K562 (cell line): ENCODE results near the gene DPYSL4. TPM values are rescaled to one million over a fixed set of nuclear protein-coding genes. Genes with fewer than 3 reads are reported as not detected.

Experiments
- ATAC-seq: fragments of 200-7000 bp; cut with Tn5 transposase; 3 replicates; pipeline ENCODE4 v1.9.1; 2020; ENCODE audit warnings: moderate library complexity
- BruUV-seq: library from RNA; stranded (reverse); fragments of 400-500 nt; replicated peaks from 2 replicates; lab custom pipeline; 2021; lab: Mats Ljungman, UMichigan
- CTCF ChIA-PET: fragments of 300-600 bp; formaldehyde crosslinking; extraction: SDS; loops from one replicate; lab custom pipeline; 2021; ENCODE audit warnings: low intra/inter-chr PET ratio; lab: Yijun Ruan, JAX
- POLR2A ChIA-PET: fragments of 300-600, 350-650 bp; sonication (Branson Sonifier 250); formaldehyde crosslinking; extraction: SDS; loops from one replicate; lab custom pipeline; 2021; ENCODE audit warnings: antibody characterized with exemption, inconsistent platforms; lab: Yijun Ruan, JAX
- DNase-seq, 4 experiments: peaks; one replicate each; pipeline versions ENCODE4 v3.0.0 to v3.0.0-alpha.2; 2011 to 2018; ENCODE audit warnings: low spot score in 3 of 4, mixed read lengths in 3 of 4; ENCODE audit errors: extremely low read depth in 1 of 4
- FAIRE-seq: peaks from 2 replicates; lab custom pipeline; 2011; peaks lifted over from hg19 to GRCh38; lab: Jason Lieb, UNC
- H2AFZ ChIP-seq: 2 replicates; pipeline ENCODE4 v1.6.0; 2011; ENCODE audit warnings: low read depth, low read length, control low read depth, inconsistent platforms
- H3K27ac ChIP-seq: fragments of 200-600 bp; 3 replicates; pipeline ENCODE4 v1.8.0; 2011; ENCODE audit warnings: low read depth, mild to moderate bottlenecking, control low read depth, inconsistent platforms, low read length, moderate library complexity, mixed read lengths; ENCODE audit errors: extremely low read depth
- H3K27me3 ChIP-seq, 2 experiments: fragments of 300-600 bp in 1 of 2; 2 replicates in 1 of 2; 3 replicates in 1 of 2; pipeline versions ENCODE4 v1.6.0 to v1.8.0; 2011; ENCODE audit warnings: inconsistent platforms in 2 of 2, low read length in 2 of 2, mild to moderate bottlenecking in 1 of 2, mixed read lengths in 1 of 2, moderate library complexity in 1 of 2; ENCODE audit not compliant: control insufficient read depth in 2 of 2, insufficient read depth in 2 of 2
- H3K36me3 ChIP-seq: fragments of 300-600 bp; 3 replicates; pipeline ENCODE4 v1.8.0; 2011; ENCODE audit warnings: mild to moderate bottlenecking, low read length, inconsistent platforms; ENCODE audit not compliant: control insufficient read depth, insufficient read depth
- H3K4me1 ChIP-seq, 2 experiments: fragments of 200-600 bp in 1 of 2; replicated peaks in 1 of 2; 2 replicates in 1 of 2; 3 replicates in 1 of 2; pipeline versions ENCODE4 v1.5.1 to v1.8.0; 2011; ENCODE audit warnings: inconsistent platforms in 2 of 2, low read length in 2 of 2, mild to moderate bottlenecking in 1 of 2, mixed read lengths in 1 of 2, moderate library complexity in 1 of 2; ENCODE audit not compliant: control insufficient read depth in 2 of 2, insufficient read depth in 2 of 2
- H3K4me2 ChIP-seq: 2 replicates; pipeline ENCODE4 v1.6.1; 2011; ENCODE audit warnings: low read length, control low read depth, inconsistent platforms, mixed read lengths; ENCODE audit not compliant: insufficient read depth
- H3K4me3 ChIP-seq: fragments of 200-600 bp; sonication (generic), shearing (Covaris generic); 2 replicates; pipeline ENCODE4 v1.5.1; 2016; ENCODE audit warnings: control low read depth, inconsistent platforms
- H3K79me2 ChIP-seq: fragments of 200-600 bp; 3 replicates; pipeline ENCODE4 v1.8.0; 2011; ENCODE audit warnings: low read length, inconsistent platforms; ENCODE audit not compliant: control insufficient read depth, insufficient read depth
- H3K9ac ChIP-seq, 2 experiments: 2 replicates each; pipeline versions ENCODE4 v1.6.0 to v1.6.1; 2011; ENCODE audit warnings: low read depth in 2 of 2, low read length in 2 of 2, control low read depth in 1 of 2, inconsistent platforms in 1 of 2, mild to moderate bottlenecking in 1 of 2, mixed read lengths in 1 of 2; ENCODE audit not compliant: insufficient read depth in 1 of 2
- H3K9me1 ChIP-seq: one replicate; pipeline ENCODE4 v1.6.0; 2011; ENCODE audit warnings: inconsistent platforms, mild to moderate bottlenecking, low read length, moderate library complexity; ENCODE audit not compliant: control insufficient read depth, insufficient read depth
- H3K9me3 ChIP-seq: replicated peaks from 2 replicates; pipeline ENCODE4 v1.5.1; 2011; ENCODE audit warnings: low read depth, low read length, inconsistent platforms; ENCODE audit not compliant: control insufficient read depth, insufficient read depth
- H4K20me1 ChIP-seq: replicated peaks from 2 replicates; pipeline ENCODE4 v1.6.1; 2011; ENCODE audit warnings: low read length, inconsistent platforms, mixed read lengths; ENCODE audit not compliant: control insufficient read depth, insufficient read depth
- CREM ChIP-seq: IDR thresholded peaks from 2 replicates; pipeline ENCODE4 v1.6.1; 2014; ENCODE audit warnings: antibody characterized with exemption, low read depth
- DDX20 ChIP-seq: fragments of 450-650 bp; IDR thresholded peaks from 2 replicates; pipeline ENCODE4 v1.6.1; 2016; ENCODE audit warnings: missing genetic modification characterization, low read depth, mild to moderate bottlenecking, missing compliant biosample characterization, moderate library complexity
- ETS2 ChIP-seq: IDR thresholded peaks from 2 replicates; pipeline ENCODE4 v1.6.1; 2016; ENCODE audit warnings: borderline replicate concordance, missing genetic modification characterization, mild to moderate bottlenecking, moderate library complexity, missing compliant biosample characterization; ENCODE audit not compliant: poor library complexity, severe bottlenecking
- FOXJ3 ChIP-seq: sonication (generic); formaldehyde crosslinking; IDR thresholded peaks from 2 replicates; pipeline ENCODE4 v1.4.0; 2020; ENCODE audit warnings: mild to moderate bottlenecking, missing genetic modification reagents
- FOXP1 ChIP-seq: sonication (generic); formaldehyde crosslinking; IDR thresholded peaks from 2 replicates; pipeline ENCODE4 v1.8.0; 2022; ENCODE audit warnings: mild to moderate bottlenecking, missing genetic modification reagents
- HMBOX1 ChIP-seq: sonication (generic); IDR thresholded peaks from 2 replicates; pipeline ENCODE4 v1.6.1; 2016
- KAT8 ChIP-seq: fragments of 450-650 bp; IDR thresholded peaks from 2 replicates; pipeline ENCODE4 v1.6.1; 2016; ENCODE audit warnings: low read depth, mild to moderate bottlenecking
- MED1 ChIP-seq: sonication (generic); formaldehyde crosslinking; IDR thresholded peaks from 2 replicates; pipeline ENCODE4 v1.8.1; 2023; ENCODE audit warnings: missing genetic modification reagents, borderline replicate concordance
- MYC ChIP-seq, 2 experiments: fragments of 250-450 bp in 1 of 2; sonication (Bioruptor Pico) in 1 of 2; IDR thresholded peaks; 2 replicates each; pipeline versions ENCODE4 v1.5.1 to v1.6.1; 2012 to 2021; ENCODE audit warnings: low read depth in 2 of 2, borderline replicate concordance in 1 of 2, improper control_type of control experiment in 1 of 2, low read length in 1 of 2, mild to moderate bottlenecking in 1 of 2, moderate library complexity in 1 of 2
- NCOA6 ChIP-seq: fragments of 450-650 bp; IDR thresholded peaks from 2 replicates; pipeline ENCODE4 v1.6.1; 2017; ENCODE audit warnings: mild to moderate bottlenecking
- NCOR1 ChIP-seq: fragments of 450-650 bp; IDR thresholded peaks from 2 replicates; pipeline ENCODE4 v1.6.1; 2016; ENCODE audit warnings: mild to moderate bottlenecking, moderate library complexity
- NR0B1 ChIP-seq: fragments of 450-650 bp; IDR thresholded peaks from one replicate; pipeline ENCODE4 v1.6.1; 2018; ENCODE audit warnings: mild to moderate bottlenecking, moderate library complexity; ENCODE audit not compliant: partially characterized antibody
- SMARCA4 ChIP-seq: fragments of 450-650 bp; IDR thresholded peaks from 2 replicates; pipeline ENCODE4 v1.6.1; 2016
- SMARCC2 ChIP-seq: fragments of 450-650 bp; IDR thresholded peaks from 2 replicates; pipeline ENCODE4 v1.6.1; 2017; ENCODE audit warnings: antibody characterized with exemption, moderate library complexity, mild to moderate bottlenecking, low read depth
- SP2 ChIP-seq: IDR thresholded peaks from 2 replicates; pipeline ENCODE4 v1.6.1; 2011; ENCODE audit warnings: mild to moderate bottlenecking, low read depth, low read length, moderate library complexity; ENCODE audit not compliant: poor library complexity, severe bottlenecking; ENCODE audit errors: extremely low read depth
- TAF7 ChIP-seq: fragments of 450-650 bp; IDR thresholded peaks from 2 replicates; pipeline ENCODE4 v1.6.1; 2016; ENCODE audit warnings: missing genetic modification characterization, missing compliant biosample characterization
- ZNF445 ChIP-seq: fragments of 250-450 bp; sonication (Bioruptor Pico); IDR thresholded peaks from 2 replicates; pipeline ENCODE4 v1.4.0; 2020; ENCODE audit warnings: low read depth, mild to moderate bottlenecking, moderate library complexity
- ZNF75A ChIP-seq: fragments of 450-650 bp; formaldehyde crosslinking; IDR thresholded peaks from 2 replicates; pipeline ENCODE4 v1.4.0; 2020; ENCODE audit warnings: mild to moderate bottlenecking
- WGBS: fragments of 100-300 bp; shearing (Covaris generic); methylation state at CpG from one replicate; pipeline ENCODE4 v1.1.6; 2016; ENCODE audit warnings: low coverage, mixed read lengths; ENCODE audit not compliant: insufficient coverage; ENCODE audit errors: missing lambda C conversion rate; 5-methylcytosine and 5-hydroxymethylcytosine counted together
- in situ Hi-C: fragments of 300-500 bp; cut with MboI; formaldehyde crosslinking; loops from 4 replicates; pipeline ENCODE4 v1.15.0; 2018; ENCODE audit warnings: inconsistent platforms, mixed read lengths
- intact Hi-C: fragments of 100-400 bp; cut with micrococcal nuclease; formaldehyde crosslinking; loops from 2 replicates; pipeline ENCODE4 v1.14.2; 2022
- polyA plus RNA-seq, 8 experiments: library from polyadenylated mRNA; depleted of rRNA in 4 of 8; stranded (reverse) in 5 of 8; unstranded in 3 of 8; fragments of >200 nt; fragmentation: Nextera tagmentation in 2 of 8; fragmentation: Illumina TruSeq in 1 of 8; extraction: Ambion mirVana in 2 of 8; extraction: Trizol in 1 of 8; gene quantifications; 2 replicates each; pipeline versions ENCODE4 v1.2.1 to v1.2.3, GENCODE V29; 2011 to 2014; ENCODE audit warnings: inconsistent platforms in 1 of 8, missing spikeins in 1 of 8
- total RNA-seq, 7 experiments: library from RNA; depleted of rRNA in 6 of 7; stranded (reverse); fragments of >200 nt in 6 of 7; fragmentation: Illumina TruSeq in 2 of 7; extraction: Trizol in 2 of 7; gene quantifications; 2 replicates each; pipeline versions ENCODE4 v1.2.1 to v1.2.3, GENCODE V29; 2011 to 2021; ENCODE audit warnings: low replicate concordance in 1 of 7

The DPYSL4 gene
- total and polyA plus RNA-seq, 9 of the 15 experiments (the other 6 are each of a cell fraction or from before 2014, with no cell fraction given), result 0.03 TPM; not detected in 8

GRCh38 chr10:132137111-132138072, 49.4 kb upstream of the DPYSL4 start:
- no peak for ATAC-seq
- Histone ChIP-seq H2AFZ (no peak overlapping the region), H3K4me3 (no peak overlapping the region), H3K4me2 (no peak overlapping the region), H3K4me1 (peaks cover 0 to under 1% of the 10 kb centered on the region in 2 experiments; a peak in 2 of 5 replicates), H3K36me3 (no peaks in the 10 kb centered on the region), H3K27ac (no peak overlapping the region), H4K20me1 (no peaks in the 10 kb centered on the region), H3K9ac (no peak overlapping the region), H3K9me3 (no peaks in the 10 kb centered on the region), H3K79me2 (no peaks in the 10 kb centered on the region), H3K27me3 (peaks cover 8 to 81% of the 10 kb centered on the region in 2 experiments; a peak in 4 of 5 replicates), H3K9me1 (no peaks in the 10 kb centered on the region)
- intact Hi-C loops (loop anchor here (10.0 kb wide), 1 partner anchor 93 kb away; no protein-coding TSS in a partner anchor), in situ Hi-C loops (no loop called here)
- ChIA-PET CTCF (no interaction called here), POLR2A (no interaction called here)
- BruUV-seq, result no TSS peak
- FAIRE-seq, result no peak
- TF ChIP-seq NCOR1 (no peak), KAT8 (no peak), ZNF445 (CRISPR knock-in tag) (no peak), ETS2 (tag) (no peak), NCOA6 (no peak), SMARCA4 (no peak), MYC (IDR thresholded peaks at IDR 0.05; ENCODE audit: low read depth, low read length) (no peak), MYC (CRISPR knock-in tag; IDR thresholded peaks at IDR 0.05; ENCODE audit: borderline replicate concordance, low read depth) (no peak), ZNF75A (CRISPR knock-in tag) (no peak), DDX20 (tag) (no peak), FOXP1 (no peak), SP2 (no peak), MED1 (CRISPR knock-in tag) (no peak), SMARCC2 (no peak), NR0B1 (no peak), HMBOX1 (no peak), CREM (no peak), FOXJ3 (CRISPR knock-in tag) (no peak), TAF7 (tag) (no peak)
- no peak for DNase-seq
- 3% methylated on average over 34 of the region's 40 CpGs for WGBS
